ENCODE measurements around the gene SH3GL2.

- TF ChIP-seq CTCF (IDR thresholded peaks at IDR 0.05) (no peak), POLR2AphosphoS5 (IDR thresholded peaks at IDR 0.05) (no peak)
Observed at GRCh38 chr9:17651725-17652124, 72.9 kb downstream of the SH3GL2 start.
